ENCODE data around the gene RAB20.

GRCh38 chr13:110562036-110562597, 595 bp upstream of the RAB20 start:
- TF ChIP-seq CTCF (optimal IDR thresholded peaks at IDR 0.05 in 1 of 3, IDR thresholded peaks at IDR 0.05 in 1 of 3, conservative IDR thresholded peaks at IDR 0.05 in 1 of 3; ENCODE audit: extremely low read depth in 1 of 3, insufficient read depth in 2 of 3, low read length in 3 of 3), result no peak
- no peak for TF ChIP-seq EZH2 (IDR thresholded peaks at IDR 0.05; ENCODE audit: low read length)

Measured in keratinocyte (primary cell).